Endodermal cell (in vitro differentiated cells): ENCODE measurements around the gene PROC. TPM values are rescaled to one million over a fixed set of nuclear protein-coding genes. Genes with fewer than 3 reads are reported as not detected.

Source experiments
- DNase-seq: peaks from one replicate; pipeline ENCODE4 v3.0.0-alpha.2; 2017
- H3K27ac ChIP-seq: 2 replicates; pipeline ENCODE4 v1.5.1; 2013; ENCODE audit warnings: mild to moderate bottlenecking, low read depth, low read length, moderate library complexity
- H3K27me3 ChIP-seq: 2 replicates; pipeline ENCODE4 v1.6.1; 2013; ENCODE audit warnings: mild to moderate bottlenecking, low read length, moderate library complexity; ENCODE audit not compliant: insufficient read depth, control insufficient read depth, poor library complexity, severe bottlenecking
- H3K36me3 ChIP-seq: 2 replicates; pipeline ENCODE4 v1.7.0; 2013; ENCODE audit warnings: mild to moderate bottlenecking, low read length, moderate library complexity; ENCODE audit not compliant: control insufficient read depth, insufficient read depth
- H3K4me1 ChIP-seq: one replicate; pipeline ENCODE4 v1.7.0; 2013; ENCODE audit warnings: low read length; ENCODE audit not compliant: control insufficient read depth, insufficient read depth
- H3K4me3 ChIP-seq: 2 replicates; pipeline ENCODE4 v1.5.1; 2013; ENCODE audit warnings: mild to moderate bottlenecking, low read length, moderate library complexity
- H3K9ac ChIP-seq: 2 replicates; pipeline ENCODE4 v1.6.1; 2013; ENCODE audit warnings: mild to moderate bottlenecking, low read length, moderate library complexity; ENCODE audit not compliant: poor library complexity, severe bottlenecking; ENCODE audit errors: extremely low read depth
- H3K9me3 ChIP-seq: 2 replicates; pipeline ENCODE4 v1.6.1; 2013; ENCODE audit warnings: mild to moderate bottlenecking, low read length, moderate library complexity; ENCODE audit not compliant: control insufficient read depth
- H3K27ac Mint-ChIP-seq: 2 replicates; pipeline ENCODE4 v1.8.0; 2020; ENCODE audit warnings: mixed read lengths
- H3K27me3 Mint-ChIP-seq: 2 replicates; pipeline ENCODE4 v1.8.0; 2021; ENCODE audit warnings: mild to moderate bottlenecking, mixed read lengths; ENCODE audit not compliant: insufficient read depth
- H3K36me3 Mint-ChIP-seq: 2 replicates; pipeline ENCODE4 v1.8.0; 2020; ENCODE audit warnings: low read depth, mixed read lengths
- H3K4me1 Mint-ChIP-seq: 2 replicates; pipeline ENCODE4 v1.8.0; 2020; ENCODE audit warnings: mixed read lengths
- H3K4me3 Mint-ChIP-seq: 2 replicates; pipeline ENCODE4 v1.8.0; 2020; ENCODE audit warnings: mild to moderate bottlenecking, moderate library complexity, mixed read lengths
- H3K9me3 Mint-ChIP-seq: 2 replicates; pipeline ENCODE4 v1.8.0; 2020; ENCODE audit warnings: mild to moderate bottlenecking, mixed read lengths
- CTCF ChIP-seq: fragments of 200-600 bp; sonication (generic); conservative IDR thresholded peaks from 2 replicates; pipeline ENCODE4 v1.5.0; 2021; ENCODE audit warnings: antibody characterized with exemption, mild to moderate bottlenecking
- WGBS, 2 experiments: methylation state at CpG; one replicate each; pipeline versions ENCODE4 v1.1.5 to v1.1.7; 2013; ENCODE audit warnings: missing lambda C conversion rate in 2 of 2, mixed read lengths in 1 of 2; ENCODE audit not compliant: insufficient coverage in 1 of 2, insufficient read length in 1 of 2; 5-methylcytosine and 5-hydroxymethylcytosine counted together
- total RNA-seq, 2 donors: library from RNA; stranded (reverse); fragmentation: NEBNext Ultra II Directional in 1 of 2; extraction: Animal tissue kit (Norgen Biotek cat#: 25700) in 1 of 2; gene quantifications; 2 replicates in 1 of 2; 3 replicates in 1 of 2; pipeline ENCODE4 v1.2.1, GENCODE V29; 2021

Gene PROC
- total RNA-seq, 2 donors from 2014 or later: 0.46 to 0.51 TPM

GRCh38 chr2:127394492-127394891 lies 23.7 kb upstream of the PROC start:
- DNase-seq: no peak
- H3K27ac Mint-ChIP-seq: no peak overlapping the region
- H3K9me3 Mint-ChIP-seq: peaks cover 10% of the 10 kb centered on the region
- H3K27me3 Mint-ChIP-seq: no peaks in the 10 kb centered on the region
- no peak for TF ChIP-seq CTCF
- H3K9me3 ChIP-seq: peaks cover 4% of the 10 kb centered on the region
- H3K36me3 Mint-ChIP-seq: peaks cover 14% of the 10 kb centered on the region
- 60 to 85% methylated on average over 1 to 3 of the region's 3 CpGs for WGBS, 2 experiments
- no peaks in the 10 kb centered on the region for H3K4me1 ChIP-seq
- H3K36me3 ChIP-seq: no peaks in the 10 kb centered on the region
- no peak overlapping the region for H3K4me3 ChIP-seq
- peaks cover 1% of the 10 kb centered on the region for H3K4me1 Mint-ChIP-seq
- H3K27me3 ChIP-seq: no peaks in the 10 kb centered on the region
- no peak overlapping the region for H3K9ac ChIP-seq
- no peak overlapping the region for H3K4me3 Mint-ChIP-seq
- no peak overlapping the region for H3K27ac ChIP-seq

- no peak overlapping the region for H3K27ac Mint-ChIP-seq
- H3K36me3 ChIP-seq: no peaks in the 10 kb centered on the region
- DNase-seq: peak; percentile 37
Measured at GRCh38 chr2:127397568-127398238, 20.5 kb upstream of the PROC start.

GRCh38 chr2:127398239-127398590 lies 20.0 kb upstream of the PROC start:
- peak overlapping the region; percentile 67 for H3K27ac Mint-ChIP-seq
- no peak for TF ChIP-seq CTCF

More at GRCh38 chr2:127397568-127398238, 20.5 kb upstream of the PROC start:
- Histone ChIP-seq H3K27ac (no peak overlapping the region), H3K9me3 (peaks cover 4% of the 10 kb centered on the region), H3K4me3 (no peak overlapping the region), H3K9ac (no peak overlapping the region), H3K4me1 (no peaks in the 10 kb centered on the region), H3K27me3 (no peaks in the 10 kb centered on the region)
- TF ChIP-seq CTCF: no peak
- no peak overlapping the region for H3K4me3 Mint-ChIP-seq
- peaks cover 9% of the 10 kb centered on the region for H3K9me3 Mint-ChIP-seq
- no peaks in the 10 kb centered on the region for H3K27me3 Mint-ChIP-seq
- WGBS, 2 experiments: 92 to 93% methylated on average over 5 to 9 of the region's 9 CpGs
- H3K36me3 Mint-ChIP-seq: peaks cover 12% of the 10 kb centered on the region
- H3K4me1 Mint-ChIP-seq: peaks cover 1% of the 10 kb centered on the region

More at GRCh38 chr2:127398239-127398590, 20.0 kb upstream of the PROC start:
- H3K4me3 ChIP-seq: no peak overlapping the region
- Mint-ChIP-seq H3K36me3 (peaks cover 7% of the 10 kb centered on the region), H3K4me3 (no peak overlapping the region), H3K27me3 (no peaks in the 10 kb centered on the region), H3K4me1 (peaks cover 1% of the 10 kb centered on the region), H3K9me3 (peaks cover 8% of the 10 kb centered on the region)
- 56 to 78% methylated on average over 2 to 4 of the region's 4 CpGs for WGBS, 2 experiments
- no peaks in the 10 kb centered on the region for H3K36me3 ChIP-seq
- H3K27me3 ChIP-seq: no peaks in the 10 kb centered on the region
- H3K9me3 ChIP-seq: peaks cover 4% of the 10 kb centered on the region
- H3K4me1 ChIP-seq: no peaks in the 10 kb centered on the region
- DNase-seq: peak; percentile 72
- H3K9ac ChIP-seq: no peak overlapping the region
- no peak overlapping the region for H3K27ac ChIP-seq
